BE2C (cell line): Measurements from ENCODE around the gene NLRC3.

Experiments used
- DNase-seq: peaks from one replicate; pipeline ENCODE4 v3.0.0-alpha.2; 2020
- H3K27me3 ChIP-seq: fragments of 250-450 bp; sonication (Bioruptor Pico); 2 replicates; pipeline ENCODE4 v1.5.1; 2020; ENCODE audit warnings: mild to moderate bottlenecking
- H3K36me3 ChIP-seq: fragments of 250-450 bp; sonication (Bioruptor Pico); 2 replicates; pipeline ENCODE4 v1.5.1; 2020; ENCODE audit warnings: mild to moderate bottlenecking
- H3K4me1 ChIP-seq: fragments of 250-450 bp; sonication (Bioruptor Pico); 2 replicates; pipeline ENCODE4 v1.5.1; 2020
- H3K4me3 ChIP-seq: 2 replicates; pipeline ENCODE4 v1.5.1; 2011; ENCODE audit warnings: low read depth, low read length
- H3K9me3 ChIP-seq: fragments of 250-450 bp; sonication (Bioruptor Pico); 2 replicates; pipeline ENCODE4 v1.5.1; 2020
- TF ChIP-seq, protein P1 (sequence below): IDR thresholded peaks from 2 replicates; pipeline ENCODE4 v1.5.1; 2012; ENCODE audit warnings: mild to moderate bottlenecking, low read depth, low read length

The NLRC3 gene

DNA sequence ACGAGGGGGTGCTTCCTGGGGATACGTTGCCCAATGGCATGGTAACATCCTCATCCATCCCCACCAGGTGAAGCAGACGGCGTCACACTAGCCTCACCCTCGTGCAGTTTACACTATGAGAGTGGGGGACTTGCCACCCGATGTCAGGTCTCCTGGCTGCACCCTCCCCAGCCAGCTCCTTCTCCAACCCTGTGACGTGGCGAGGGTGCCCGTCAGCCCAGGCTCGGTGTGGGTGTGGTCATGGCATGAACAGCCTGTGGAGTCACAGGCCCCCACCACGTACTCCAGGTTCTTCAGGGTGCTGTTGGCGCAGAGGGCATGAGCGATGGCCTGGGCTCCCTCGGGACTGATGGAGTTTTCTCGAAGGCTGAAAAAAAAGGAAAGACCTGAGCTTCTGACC, 28.3 kb downstream of the NLRC3 start:
- no peaks in the 10 kb centered on the region for H3K4me1 ChIP-seq
- H3K4me3 ChIP-seq: no peak overlapping the region
- TF ChIP-seq, protein P1, sequence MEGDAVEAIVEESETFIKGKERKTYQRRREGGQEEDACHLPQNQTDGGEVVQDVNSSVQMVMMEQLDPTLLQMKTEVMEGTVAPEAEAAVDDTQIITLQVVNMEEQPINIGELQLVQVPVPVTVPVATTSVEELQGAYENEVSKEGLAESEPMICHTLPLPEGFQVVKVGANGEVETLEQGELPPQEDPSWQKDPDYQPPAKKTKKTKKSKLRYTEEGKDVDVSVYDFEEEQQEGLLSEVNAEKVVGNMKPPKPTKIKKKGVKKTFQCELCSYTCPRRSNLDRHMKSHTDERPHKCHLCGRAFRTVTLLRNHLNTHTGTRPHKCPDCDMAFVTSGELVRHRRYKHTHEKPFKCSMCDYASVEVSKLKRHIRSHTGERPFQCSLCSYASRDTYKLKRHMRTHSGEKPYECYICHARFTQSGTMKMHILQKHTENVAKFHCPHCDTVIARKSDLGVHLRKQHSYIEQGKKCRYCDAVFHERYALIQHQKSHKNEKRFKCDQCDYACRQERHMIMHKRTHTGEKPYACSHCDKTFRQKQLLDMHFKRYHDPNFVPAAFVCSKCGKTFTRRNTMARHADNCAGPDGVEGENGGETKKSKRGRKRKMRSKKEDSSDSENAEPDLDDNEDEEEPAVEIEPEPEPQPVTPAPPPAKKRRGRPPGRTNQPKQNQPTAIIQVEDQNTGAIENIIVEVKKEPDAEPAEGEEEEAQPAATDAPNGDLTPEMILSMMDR: no peak
- H3K9me3 ChIP-seq: no peaks in the 10 kb centered on the region
- no peaks in the 10 kb centered on the region for H3K27me3 ChIP-seq
- no peaks in the 10 kb centered on the region for H3K36me3 ChIP-seq
- no peak for DNase-seq

DNA sequence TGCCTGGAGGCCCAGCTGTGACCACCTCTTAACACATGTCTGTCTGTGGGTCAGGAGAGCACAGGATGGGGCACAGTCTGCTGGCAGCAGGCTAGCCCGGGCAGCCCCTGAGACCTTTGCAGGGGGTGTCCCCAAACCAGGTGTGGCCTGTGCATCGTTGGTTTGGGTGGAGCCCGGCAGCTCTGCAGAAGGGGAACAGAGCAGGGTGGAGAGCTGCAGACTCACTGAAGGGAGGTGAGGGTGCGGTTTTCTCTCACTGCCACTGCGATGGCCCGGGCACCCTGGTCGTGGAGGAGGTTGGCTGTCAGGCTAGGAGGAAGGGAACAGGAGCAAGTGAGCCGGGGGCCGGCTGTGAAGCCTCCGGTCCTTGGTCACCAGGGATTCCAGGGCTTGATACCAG, 28.8 kb downstream of the NLRC3 start:
- TF ChIP-seq, protein P1: no peak
- DNase-seq: no peak
- H3K4me1 ChIP-seq: no peaks in the 10 kb centered on the region
- no peaks in the 10 kb centered on the region for H3K36me3 ChIP-seq
- H3K9me3 ChIP-seq: no peaks in the 10 kb centered on the region
- no peak overlapping the region for H3K4me3 ChIP-seq
- no peaks in the 10 kb centered on the region for H3K27me3 ChIP-seq

DNA sequence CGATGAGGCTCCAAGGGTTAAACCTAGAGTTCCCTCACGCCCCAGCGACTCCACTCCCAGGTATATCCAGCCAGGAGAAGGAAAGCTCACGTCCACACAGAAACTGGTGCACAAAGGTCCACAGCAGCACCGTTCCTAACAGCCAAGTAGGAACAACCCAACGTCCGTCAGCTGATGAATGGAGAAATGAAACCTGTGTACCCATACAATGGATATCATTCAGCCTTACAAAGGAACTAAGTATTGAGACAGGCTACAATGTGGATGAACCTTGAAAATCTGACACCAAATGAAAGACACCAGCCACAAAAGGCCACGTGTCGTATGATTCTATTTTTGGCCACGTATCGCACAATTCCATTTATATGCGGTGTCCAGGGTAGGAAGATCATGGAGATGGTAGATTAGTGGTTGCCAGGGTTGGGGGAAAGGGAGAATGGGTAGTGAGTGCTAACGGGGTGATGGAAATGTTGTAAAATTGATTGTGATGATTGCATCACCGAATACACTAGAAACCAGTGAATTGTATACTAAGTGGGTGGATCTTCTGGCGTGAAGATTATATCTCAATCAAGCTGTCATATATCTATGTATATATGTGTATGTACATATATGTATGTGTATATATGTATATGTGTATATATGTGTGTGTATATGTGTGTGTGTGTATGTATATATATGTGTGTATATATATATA, 30.1 kb downstream of the NLRC3 start:
- no peaks in the 10 kb centered on the region for H3K9me3 ChIP-seq
- TF ChIP-seq, protein P1: no peak
- no peak overlapping the region for H3K4me3 ChIP-seq
- no peak for DNase-seq
- H3K36me3 ChIP-seq: no peaks in the 10 kb centered on the region
- H3K27me3 ChIP-seq: no peaks in the 10 kb centered on the region
- H3K4me1 ChIP-seq: no peaks in the 10 kb centered on the region

DNA sequence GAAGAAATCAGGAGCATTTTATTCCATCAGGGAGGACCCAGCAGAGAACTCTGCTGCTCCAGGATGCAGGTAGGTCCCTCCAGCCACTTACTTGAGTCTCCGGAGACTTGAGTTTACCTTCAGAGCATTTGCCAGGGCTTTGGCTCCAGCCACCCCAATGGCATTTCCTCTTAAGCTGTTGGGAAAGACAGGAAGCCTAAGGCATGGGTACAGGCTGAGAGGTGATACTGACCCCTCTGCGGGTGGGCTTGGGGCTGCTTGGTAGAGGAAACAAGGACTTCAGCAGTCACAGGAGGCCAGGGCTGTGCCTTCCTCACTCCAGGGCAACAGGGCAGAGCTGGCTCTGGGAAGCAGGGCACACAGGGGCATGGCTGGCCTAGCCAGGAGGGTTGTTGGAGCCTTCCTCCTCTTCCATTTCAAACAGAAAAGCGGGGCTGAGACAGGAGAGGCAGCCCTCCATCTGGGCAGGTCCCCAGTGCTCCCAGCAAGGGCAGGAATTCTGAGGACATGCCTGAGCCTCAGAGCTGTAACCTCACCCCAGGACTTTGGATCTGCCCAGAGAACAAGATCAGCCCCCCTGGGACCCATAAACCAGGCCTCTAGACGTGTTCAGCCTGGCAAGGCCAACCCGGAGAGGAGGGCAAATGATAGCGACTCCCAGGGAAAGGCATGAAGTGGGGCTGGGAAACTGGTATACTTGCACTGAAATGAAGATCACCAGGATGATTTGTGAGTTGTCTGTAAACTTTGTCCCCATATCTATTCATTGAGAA, 34.4 kb downstream of the NLRC3 start:
- TF ChIP-seq, protein P1: no peak
- no peaks in the 10 kb centered on the region for H3K4me1 ChIP-seq
- no peaks in the 10 kb centered on the region for H3K9me3 ChIP-seq
- peaks cover 5% of the 10 kb centered on the region for H3K36me3 ChIP-seq
- H3K4me3 ChIP-seq: no peak overlapping the region
- DNase-seq: no peak
- no peaks in the 10 kb centered on the region for H3K27me3 ChIP-seq

DNA sequence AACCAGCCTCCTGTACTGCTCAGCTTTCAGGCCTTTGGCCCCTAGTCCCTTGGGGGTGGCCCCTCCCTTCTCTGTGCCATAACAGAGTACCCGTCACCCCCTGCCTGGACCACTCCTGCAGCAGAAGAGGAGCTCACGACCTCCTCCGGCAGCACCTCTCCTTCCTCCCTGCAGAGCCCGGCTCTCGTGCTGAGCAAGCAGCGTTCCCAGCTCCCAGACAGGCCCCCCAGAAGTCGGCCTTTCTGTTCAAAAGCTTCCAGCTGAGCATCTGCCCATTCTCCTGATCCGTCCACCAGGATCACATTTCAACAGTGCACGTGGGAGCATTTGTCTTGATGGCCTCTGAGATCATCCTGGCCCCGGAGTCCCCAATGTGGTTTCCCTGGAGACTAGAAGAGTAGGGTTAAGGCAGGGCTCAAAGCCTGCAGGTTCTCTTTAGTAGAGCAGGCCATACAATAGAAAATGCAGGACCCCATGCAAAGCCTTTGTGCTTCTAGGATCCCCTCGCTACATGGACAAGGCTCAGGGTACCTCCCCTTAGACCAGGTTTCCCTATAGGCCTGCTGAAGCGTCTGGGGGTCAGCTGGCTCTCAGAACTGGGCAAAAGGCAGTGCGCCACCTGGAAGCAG, 35.6 kb downstream of the NLRC3 start:
- Histone ChIP-seq H3K4me1 (no peaks in the 10 kb centered on the region), H3K4me3 (no peak overlapping the region), H3K36me3 (peaks cover 5% of the 10 kb centered on the region), H3K9me3 (no peaks in the 10 kb centered on the region), H3K27me3 (no peaks in the 10 kb centered on the region)
- TF ChIP-seq, protein P1: no peak
- DNase-seq: no peak
